ENCODE data around the gene LLGL2. TPM values are rescaled to one million over a fixed set of nuclear protein-coding genes. Genes with fewer than 3 reads are reported as not detected.

Gene LLGL2
- total RNA-seq, 2 experiments from 2014 or later = 12.6 to 21.6 TPM

- Histone ChIP-seq H2AFZ (ENCODE audit: low read length) (no peak overlapping the region), H3K36me3 (ENCODE audit: insufficient read depth, low read length) (no peaks in the 10 kb centered on the region), H3K4me1 (ENCODE audit: insufficient read depth, low read length, poor library complexity, severe bottlenecking) (peaks cover 21% of the 10 kb centered on the region), H3K9me3 (ENCODE audit: low read length) (no peaks in the 10 kb centered on the region), H3K4me2 (ENCODE audit: low read length) (no peak overlapping the region), H3K9me2 (ENCODE audit: insufficient read depth, low read length) (no peaks in the 10 kb centered on the region), H3K4me3 (ENCODE audit: low read depth, low read length, poor library complexity, severe bottlenecking) (no peak overlapping the region), H4K20me1 (ENCODE audit: insufficient read depth, low read length) (no peaks in the 10 kb centered on the region), H3K27ac (ENCODE audit: low read depth, low read length, poor library complexity, severe bottlenecking) (no peak overlapping the region), H3K79me2 (ENCODE audit: insufficient read depth, low read depth, low read length) (no peaks in the 10 kb centered on the region)
- no peak for DNase-seq (ENCODE audit: low spot score)
- intact Hi-C loops (cut with micrococcal nuclease; ENCODE audit: unreplicated experiment) = no loop called here
- no TSS peak for BruUV-seq (replicated peaks)
- TF ChIP-seq EZH2phosphoT487 (IDR thresholded peaks at IDR 0.05; ENCODE audit: borderline replicate concordance, low read depth, low read length) = no peak
- no peak for TF ChIP-seq CTCF (conservative IDR thresholded peaks at IDR 0.05; ENCODE audit: low read length)
- ChIA-PET CTCF (ENCODE audit: unreplicated experiment) (interaction anchor here (0.6 kb wide), 1 partner anchor 97 kb away, joined by 3 read pairs; no protein-coding TSS in a partner anchor), POLR2A (interaction anchor here (1.3 kb wide), 1 partner anchor 20 kb away, joined by 5 read pairs; no protein-coding TSS in a partner anchor)
Measured at GRCh38 chr17:75590849-75591721, 65.6 kb downstream of the LLGL2 start.

GRCh38 chr17:75591722-75592302 is 66.3 kb downstream of the LLGL2 start:
- POLR2A ChIA-PET = no interaction called here
- BruUV-seq (replicated peaks) = no TSS peak
- no peak overlapping the region for H3K4me2 ChIP-seq (ENCODE audit: low read length)
- no peaks in the 10 kb centered on the region for H3K36me3 ChIP-seq (ENCODE audit: insufficient read depth, low read length)
- H3K9me2 ChIP-seq (ENCODE audit: insufficient read depth, low read length) = no peaks in the 10 kb centered on the region
- no peaks in the 10 kb centered on the region for H4K20me1 ChIP-seq (ENCODE audit: insufficient read depth, low read length)
- intact Hi-C loops (cut with micrococcal nuclease; ENCODE audit: unreplicated experiment) = no loop called here
- no peak overlapping the region for H3K27ac ChIP-seq (ENCODE audit: low read depth, low read length, poor library complexity, severe bottlenecking)
- no peak overlapping the region for H3K4me3 ChIP-seq (ENCODE audit: low read depth, low read length, poor library complexity, severe bottlenecking)
- no peak for DNase-seq (ENCODE audit: low spot score)
- H3K4me1 ChIP-seq (ENCODE audit: insufficient read depth, low read length, poor library complexity, severe bottlenecking) = peaks cover 21% of the 10 kb centered on the region
- TF ChIP-seq EZH2phosphoT487 (IDR thresholded peaks at IDR 0.05; ENCODE audit: borderline replicate concordance, low read depth, low read length) = no peak
- no peak for TF ChIP-seq CTCF (conservative IDR thresholded peaks at IDR 0.05; ENCODE audit: low read length)
- H2AFZ ChIP-seq (ENCODE audit: low read length) = no peak overlapping the region
- no peaks in the 10 kb centered on the region for H3K79me2 ChIP-seq (ENCODE audit: insufficient read depth, low read depth, low read length)
- no peaks in the 10 kb centered on the region for H3K9me3 ChIP-seq (ENCODE audit: low read length)
- CTCF ChIA-PET (ENCODE audit: unreplicated experiment) = interaction anchor here (0.6 kb wide), 1 partner anchor 98 kb away, joined by 3 read pairs; no protein-coding TSS in a partner anchor
